HG03469 (cell line): ENCODE measurements around the gene NUTM2A.
"Not testable (repeated sequence)": the region's sequence is repeated elsewhere in the genome, so short reads cannot be mapped to it uniquely, and the experiment has no call there.

ENCODE experiments used
- ATAC-seq: cut with Tn5 transposase; IDR thresholded peaks from one replicate; pipeline ENCODE4 v1.9.1; 2021; ENCODE audit warnings: mild to moderate bottlenecking, moderate library complexity, moderate number of reproducible peaks; ENCODE audit not compliant: unreplicated experiment

NUTM2A gene

DNA sequence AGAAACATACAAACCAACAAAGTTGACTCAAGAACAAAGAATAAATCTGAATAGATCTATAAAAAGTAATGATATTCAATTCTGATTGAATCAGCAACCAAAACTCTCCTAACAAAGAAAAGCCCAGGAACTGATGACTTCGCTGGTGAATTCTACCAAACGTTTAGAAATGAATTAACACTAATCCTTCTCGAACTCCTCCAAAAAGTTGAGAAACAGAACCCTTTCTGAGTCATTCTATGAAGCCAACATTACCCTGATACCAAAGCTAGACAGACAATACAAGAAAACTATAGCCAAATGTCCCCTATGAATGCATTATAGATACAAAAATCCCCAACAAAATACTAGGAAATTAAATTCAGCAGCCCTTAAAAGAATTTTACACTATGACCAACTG lies 16.9 kb downstream of the NUTM2A start:
- ATAC-seq = not testable (repeated sequence)

DNA sequence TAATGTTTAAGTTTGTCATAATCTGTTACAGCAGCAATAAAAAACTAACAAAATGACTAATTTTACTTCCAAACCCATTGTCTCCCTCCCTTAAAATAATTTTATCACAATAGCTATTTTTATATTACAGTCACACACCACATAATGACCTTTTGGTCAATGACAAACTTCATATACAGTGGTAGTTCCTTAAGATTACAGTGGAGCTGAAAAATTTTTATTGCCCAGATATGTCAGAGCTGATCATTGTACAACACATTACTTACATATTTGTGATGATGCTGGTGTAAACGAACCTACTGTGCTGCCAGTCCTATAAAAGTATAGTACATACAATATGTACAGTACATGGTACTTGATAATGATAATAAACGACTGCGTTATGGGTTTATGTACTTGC lies 22.1 kb downstream of the NUTM2A start:
- not testable (repeated sequence) for ATAC-seq

DNA sequence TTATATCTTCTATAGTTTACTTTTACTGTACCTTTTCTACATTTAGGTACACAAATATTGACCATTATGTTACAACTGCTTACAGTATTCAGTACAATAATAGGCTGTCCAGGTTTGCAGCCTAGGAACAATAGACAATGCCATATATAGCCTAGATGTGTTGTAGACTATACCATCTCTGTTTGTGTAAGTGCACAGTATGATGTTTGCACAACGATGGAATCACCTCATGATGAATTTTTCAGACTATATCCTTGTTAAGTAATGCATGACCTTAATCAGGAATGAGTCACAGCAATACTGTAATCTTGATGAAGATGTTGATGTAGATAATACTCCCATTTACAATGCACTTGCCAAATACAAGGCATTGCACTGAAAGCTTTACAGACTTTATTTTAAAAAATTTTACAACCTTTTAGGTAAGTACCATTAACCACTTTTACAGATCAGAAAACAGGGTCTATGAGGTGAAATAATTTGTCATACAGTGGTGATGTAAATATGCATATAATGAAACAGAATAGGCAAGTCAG lies 23.6 kb downstream of the NUTM2A start:
- not testable (repeated sequence) for ATAC-seq

DNA sequence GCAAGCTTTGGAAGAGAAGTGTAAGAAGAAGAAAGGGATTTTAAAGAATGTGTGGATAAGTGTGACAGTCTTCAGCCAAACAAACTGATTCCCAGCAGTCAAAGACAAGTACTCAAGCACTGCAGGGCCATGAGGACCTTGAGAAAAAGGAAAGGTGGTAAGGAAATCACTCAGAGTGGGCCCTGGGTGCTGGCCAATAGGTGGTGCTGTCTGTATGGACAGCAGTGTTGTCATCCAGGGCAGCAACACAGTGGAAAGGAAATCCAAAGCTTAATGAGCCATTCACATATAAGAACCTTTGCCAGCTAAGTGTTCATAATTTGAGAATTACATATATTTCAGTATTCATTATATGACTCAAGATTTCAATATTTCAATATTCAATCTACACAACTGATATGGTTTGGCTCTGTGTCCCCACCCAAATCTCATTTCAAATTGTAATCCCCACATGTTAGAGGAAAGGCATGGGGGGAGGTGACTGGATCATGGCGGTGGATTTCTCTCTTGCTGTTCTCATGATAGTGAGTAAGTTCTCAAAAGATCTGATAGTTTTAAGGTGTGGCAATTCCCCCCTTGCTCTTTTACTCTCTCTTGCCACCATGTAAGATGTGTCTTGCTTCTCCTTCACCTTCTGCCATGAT lies 55.6 kb downstream of the NUTM2A start:
- ATAC-seq = not testable (repeated sequence)
